A549 (cell line): ENCODE measurements around the gene ZYG11B.

Source experiments
- CEBPB ChIP-seq, 2 experiments: fragments of >200 bp in 1 of 2; sonication (Bioruptor Twin) in 1 of 2; formaldehyde crosslinking in 1 of 2; IDR thresholded peaks; 2 replicates each; pipeline ENCODE4 v1.6.1; 2012 to 2016
- CTCF ChIP-seq: fragments of >200 bp; sonication (Bioruptor Twin); formaldehyde crosslinking; IDR thresholded peaks from 3 replicates; pipeline ENCODE4 v1.5.1; 2016
- FOSB ChIP-seq: fragments of 250-450 bp; sonication (Bioruptor Pico); IDR thresholded peaks from 2 replicates; pipeline ENCODE4 v1.5.0; 2020; ENCODE audit warnings: mild to moderate bottlenecking, moderate library complexity
- HOXA7 ChIP-seq: fragments of 250-450 bp; sonication (Bioruptor Pico); IDR thresholded peaks from 2 replicates; pipeline ENCODE4 v1.5.0; 2020; ENCODE audit warnings: mild to moderate bottlenecking, moderate library complexity
- JUNB ChIP-seq: fragments of >200 bp; sonication (Bioruptor Twin); formaldehyde crosslinking; IDR thresholded peaks from 2 replicates; pipeline ENCODE4 v1.6.1; 2016
- MAFK ChIP-seq: fragments of 450-650 bp; IDR thresholded peaks from 2 replicates; pipeline ENCODE4 v1.6.1; 2014; ENCODE audit not compliant: partially characterized antibody
- POLR2A ChIP-seq: IDR thresholded peaks from 2 replicates; pipeline ENCODE4 v1.6.1; 2012; ENCODE audit warnings: mild to moderate bottlenecking, low read length
- RNF2 ChIP-seq: fragments of 200-600 bp; sonication (generic); IDR thresholded peaks from 2 replicates; pipeline ENCODE4 v1.6.1; 2016; ENCODE audit warnings: low read depth, mild to moderate bottlenecking, antibody characterized with exemption, moderate library complexity, borderline replicate concordance
- SMC3 ChIP-seq: fragments of >200 bp; sonication (Bioruptor Twin); formaldehyde crosslinking; IDR thresholded peaks from 3 replicates; pipeline ENCODE4 v1.6.1; 2018; ENCODE audit warnings: inconsistent platforms
- SREBF2 ChIP-seq: fragments of 450-650 bp; IDR thresholded peaks from 2 replicates; pipeline ENCODE4 v1.6.1; 2014; ENCODE audit warnings: mild to moderate bottlenecking, moderate library complexity
- ZSCAN20 ChIP-seq: fragments of 250-450 bp; sonication (Bioruptor Pico); IDR thresholded peaks from 2 replicates; pipeline ENCODE4 v1.8.0; 2022; ENCODE audit warnings: mild to moderate bottlenecking, moderate library complexity
- TF ChIP-seq, protein P1 (sequence below): IDR thresholded peaks from 2 replicates; pipeline ENCODE4 v1.6.1; 2012; ENCODE audit warnings: low read depth, borderline replicate concordance
- TF ChIP-seq, protein P2 (sequence below): IDR thresholded peaks from 2 replicates; pipeline ENCODE4 v1.6.1; 2012
- TF ChIP-seq, protein P3 (sequence below): fragments of 200-600 bp; sonication (generic); IDR thresholded peaks from 2 replicates; pipeline ENCODE4 v1.6.1; 2016; ENCODE audit warnings: antibody characterized with exemption, mild to moderate bottlenecking, moderate library complexity

DNA sequence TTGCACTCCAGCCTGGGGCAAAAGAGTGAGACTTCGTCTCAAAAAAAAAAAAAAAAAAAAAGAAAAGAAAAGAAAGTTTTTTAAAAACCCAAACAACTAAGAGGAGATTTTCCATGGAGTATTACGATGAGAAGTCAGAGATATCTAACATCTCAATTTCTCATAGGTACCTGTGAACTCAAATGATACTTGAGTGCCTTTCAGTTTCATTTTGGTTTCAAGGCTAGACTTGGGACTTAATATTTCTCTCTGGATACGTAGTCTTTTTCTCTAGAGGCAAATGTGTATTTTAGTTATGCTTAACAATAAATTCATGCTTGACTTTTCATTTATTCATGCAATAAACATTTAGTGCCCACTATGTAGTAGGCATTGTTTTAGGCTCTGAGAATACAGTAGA lies 15.0 kb downstream of the ZYG11B start:
- TF ChIP-seq FOSB (CRISPR knock-in tag) (no peak), MAFK (no peak), CTCF (no peak), HOXA7 (CRISPR knock-in tag) (no peak), POLR2A (no peak), SREBF2 (no peak), ZSCAN20 (CRISPR knock-in tag) (no peak), RNF2 (no peak), JUNB (no peak), SMC3 (no peak), CEBPB (IDR thresholded peaks at IDR 0.05) (no peak)
- TF ChIP-seq, protein P1, sequence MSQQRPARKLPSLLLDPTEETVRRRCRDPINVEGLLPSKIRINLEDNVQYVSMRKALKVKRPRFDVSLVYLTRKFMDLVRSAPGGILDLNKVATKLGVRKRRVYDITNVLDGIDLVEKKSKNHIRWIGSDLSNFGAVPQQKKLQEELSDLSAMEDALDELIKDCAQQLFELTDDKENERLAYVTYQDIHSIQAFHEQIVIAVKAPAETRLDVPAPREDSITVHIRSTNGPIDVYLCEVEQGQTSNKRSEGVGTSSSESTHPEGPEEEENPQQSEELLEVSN: no peak
- TF ChIP-seq, protein P2, sequence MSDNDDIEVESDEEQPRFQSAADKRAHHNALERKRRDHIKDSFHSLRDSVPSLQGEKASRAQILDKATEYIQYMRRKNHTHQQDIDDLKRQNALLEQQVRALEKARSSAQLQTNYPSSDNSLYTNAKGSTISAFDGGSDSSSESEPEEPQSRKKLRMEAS: no peak
- TF ChIP-seq, protein P3, sequence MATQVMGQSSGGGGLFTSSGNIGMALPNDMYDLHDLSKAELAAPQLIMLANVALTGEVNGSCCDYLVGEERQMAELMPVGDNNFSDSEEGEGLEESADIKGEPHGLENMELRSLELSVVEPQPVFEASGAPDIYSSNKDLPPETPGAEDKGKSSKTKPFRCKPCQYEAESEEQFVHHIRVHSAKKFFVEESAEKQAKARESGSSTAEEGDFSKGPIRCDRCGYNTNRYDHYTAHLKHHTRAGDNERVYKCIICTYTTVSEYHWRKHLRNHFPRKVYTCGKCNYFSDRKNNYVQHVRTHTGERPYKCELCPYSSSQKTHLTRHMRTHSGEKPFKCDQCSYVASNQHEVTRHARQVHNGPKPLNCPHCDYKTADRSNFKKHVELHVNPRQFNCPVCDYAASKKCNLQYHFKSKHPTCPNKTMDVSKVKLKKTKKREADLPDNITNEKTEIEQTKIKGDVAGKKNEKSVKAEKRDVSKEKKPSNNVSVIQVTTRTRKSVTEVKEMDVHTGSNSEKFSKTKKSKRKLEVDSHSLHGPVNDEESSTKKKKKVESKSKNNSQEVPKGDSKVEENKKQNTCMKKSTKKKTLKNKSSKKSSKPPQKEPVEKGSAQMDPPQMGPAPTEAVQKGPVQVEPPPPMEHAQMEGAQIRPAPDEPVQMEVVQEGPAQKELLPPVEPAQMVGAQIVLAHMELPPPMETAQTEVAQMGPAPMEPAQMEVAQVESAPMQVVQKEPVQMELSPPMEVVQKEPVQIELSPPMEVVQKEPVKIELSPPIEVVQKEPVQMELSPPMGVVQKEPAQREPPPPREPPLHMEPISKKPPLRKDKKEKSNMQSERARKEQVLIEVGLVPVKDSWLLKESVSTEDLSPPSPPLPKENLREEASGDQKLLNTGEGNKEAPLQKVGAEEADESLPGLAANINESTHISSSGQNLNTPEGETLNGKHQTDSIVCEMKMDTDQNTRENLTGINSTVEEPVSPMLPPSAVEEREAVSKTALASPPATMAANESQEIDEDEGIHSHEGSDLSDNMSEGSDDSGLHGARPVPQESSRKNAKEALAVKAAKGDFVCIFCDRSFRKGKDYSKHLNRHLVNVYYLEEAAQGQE: no peak
